Measurements from ENCODE around the gene FASLG. TPM values are rescaled to one million over a fixed set of nuclear protein-coding genes. Genes with fewer than 3 reads are reported as not detected.

FASLG gene
- total and polyA plus RNA-seq, 12 donors, result 0.11 to 0.45 (median 0.23) TPM; not detected in 5

GRCh38 chr1:172650474-172651193 lies 8.3 kb upstream of the FASLG start:
- 74 to 85% (median 77%) methylated on average over 2 of the region's 2 CpGs for WGBS, 4 donors
- TF ChIP-seq CTCF (IDR thresholded peaks at IDR 0.05) (no peak), POLR2A (IDR thresholded peaks at IDR 0.05) (no peak)
- intact Hi-C loops (cut with DNase I), result no loop called here

GRCh38 chr1:172653015-172653709 lies 5.7 kb upstream of the FASLG start:
- H3K9me3 ChIP-seq (replicated peaks in 1 of 3), result no peaks in the 10 kb centered on the region
- H3K36me3 ChIP-seq (replicated peaks in 1 of 2), result no peaks in the 10 kb centered on the region
- no peak overlapping the region for H3K27ac ChIP-seq
- DNase-seq, result no peak
- no peaks in the 10 kb centered on the region for H3K4me1 ChIP-seq (replicated peaks in 1 of 2)
- no peak for TF ChIP-seq POLR2A (IDR thresholded peaks at IDR 0.05)
- TF ChIP-seq CTCF (IDR thresholded peaks at IDR 0.05), result no peak
- no peaks in the 10 kb centered on the region for H3K27me3 ChIP-seq
- intact Hi-C loops (cut with DNase I), result no loop called here
- WGBS, 4 donors, result 0 to 48% (median 34%) methylated on average over 3 to 5 of the region's 5 CpGs
- H3K4me3 ChIP-seq, result no peak overlapping the region

More at GRCh38 chr1:172650474-172651193, 8.3 kb upstream of the FASLG start:
- no peak for DNase-seq
- H3K36me3 ChIP-seq (replicated peaks in 1 of 2), result no peaks in the 10 kb centered on the region
- H3K4me3 ChIP-seq, result no peak overlapping the region
- H3K27me3 ChIP-seq, result no peaks in the 10 kb centered on the region
- H3K9me3 ChIP-seq (replicated peaks in 1 of 3), result no peaks in the 10 kb centered on the region
- H3K4me1 ChIP-seq (replicated peaks in 1 of 2), result no peaks in the 10 kb centered on the region
- H3K27ac ChIP-seq, result no peak overlapping the region

GRCh38 chr1:172654535-172654934 lies 4.4 kb upstream of the FASLG start:
- Histone ChIP-seq H3K27me3 (no peaks in the 10 kb centered on the region), H3K4me3 (no peak overlapping the region), H3K27ac (no peak overlapping the region), H3K9me3 (replicated peaks in 1 of 3) (no peaks in the 10 kb centered on the region), H3K4me1 (replicated peaks in 1 of 2) (no peaks in the 10 kb centered on the region), H3K36me3 (replicated peaks in 1 of 2) (no peaks in the 10 kb centered on the region)
- DNase-seq, result no peak
- intact Hi-C loops (cut with DNase I), result no loop called here
- 78 to 83% (median 79%) methylated on average over 2 of the region's 2 CpGs for WGBS, 4 donors
- TF ChIP-seq POLR2A (IDR thresholded peaks at IDR 0.05) (no peak), CTCF (IDR thresholded peaks at IDR 0.05) (no peak)

- 63 to 86% (median 77%) methylated on average over 6 of the region's 6 CpGs for WGBS, 4 donors
Measured at GRCh38 chr1:172656576-172656975, 2.3 kb upstream of the FASLG start.

More at GRCh38 chr1:172656576-172656975, 2.3 kb upstream of the FASLG start:
- Histone ChIP-seq H3K4me3 (no peak overlapping the region), H3K36me3 (replicated peaks in 1 of 2) (no peaks in the 10 kb centered on the region), H3K9me3 (replicated peaks in 1 of 3) (no peaks in the 10 kb centered on the region), H3K4me1 (replicated peaks in 1 of 2) (no peaks in the 10 kb centered on the region), H3K27ac (no peak overlapping the region), H3K27me3 (no peaks in the 10 kb centered on the region)
- TF ChIP-seq POLR2A (IDR thresholded peaks at IDR 0.05) (no peak), CTCF (IDR thresholded peaks at IDR 0.05) (no peak)
- DNase-seq, result no peak
- intact Hi-C loops (cut with DNase I), result no loop called here
